ENCODE measurements around the gene PTX4.

The PTX4 gene

DNA sequence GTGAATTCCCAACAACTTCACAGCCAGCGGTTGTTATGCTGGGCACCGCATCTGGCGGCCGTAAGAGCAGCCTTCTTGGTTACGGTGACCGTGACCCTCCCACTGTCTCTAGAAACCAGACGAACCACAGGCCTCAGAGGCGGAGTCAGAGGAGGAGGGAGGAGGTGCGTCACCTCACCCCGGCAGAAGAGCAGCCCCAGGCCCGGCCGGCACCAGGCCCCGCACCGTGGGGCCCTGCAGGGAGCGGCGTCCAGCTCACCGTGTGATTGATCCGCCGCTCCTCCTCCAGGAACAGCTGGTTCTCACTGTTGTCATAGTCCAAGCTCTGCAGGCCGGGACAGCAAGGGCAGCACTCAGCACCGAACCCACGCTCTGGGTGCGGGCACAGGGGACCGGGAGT is 27.6 kb downstream of the PTX4 start:
- no peak for DNase-seq (ENCODE audit: low read depth, low spot score)

DNA sequence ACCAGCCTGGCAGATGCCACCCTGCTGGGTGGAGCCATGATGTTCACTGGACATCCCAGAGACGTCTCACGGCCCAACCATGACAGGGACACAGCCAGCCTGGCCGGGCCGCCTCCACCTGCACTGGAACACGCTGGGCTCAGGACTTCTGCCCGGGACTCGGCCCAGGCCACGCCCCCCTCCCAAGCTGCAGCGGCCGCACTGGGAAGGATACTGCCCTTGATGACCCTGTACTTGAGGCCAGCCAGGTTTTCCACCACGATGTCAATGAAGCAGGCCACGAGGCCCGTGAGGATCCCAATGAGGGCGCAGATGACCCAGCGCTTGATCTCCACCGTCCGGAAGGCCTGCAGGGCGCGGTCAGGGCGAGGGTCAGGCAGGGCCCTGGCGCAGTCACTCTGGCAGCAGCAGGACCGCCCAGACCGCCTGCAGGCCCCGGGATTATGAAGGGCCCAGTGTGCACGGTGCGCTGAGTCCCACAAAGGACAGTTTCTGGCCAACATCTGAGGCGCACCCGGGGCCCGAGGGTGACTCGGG is 28.1 kb downstream of the PTX4 start:
- DNase-seq (ENCODE audit: low read depth, low spot score), result no peak

DNA sequence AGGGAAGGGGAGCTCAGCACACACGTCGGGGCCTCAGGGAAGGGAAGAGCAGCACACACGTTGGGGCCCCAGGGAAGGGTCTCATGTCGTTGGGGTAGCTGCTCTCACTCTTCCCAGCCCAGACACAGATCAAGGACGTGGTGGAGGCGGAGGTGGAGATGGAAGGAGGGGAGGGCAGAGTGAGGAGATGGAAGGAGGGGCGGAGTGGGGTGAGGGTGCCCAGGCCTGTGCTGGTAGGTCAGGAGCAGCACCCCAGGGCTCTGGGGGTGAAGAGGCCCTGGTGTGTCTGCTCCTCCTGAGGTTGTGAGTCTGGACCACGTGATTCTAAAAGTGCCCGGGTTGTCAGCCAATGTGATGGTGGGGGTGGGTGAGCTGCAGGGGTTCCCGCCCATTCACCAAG is 28.8 kb downstream of the PTX4 start:
- DNase-seq (ENCODE audit: low read depth, low spot score), result no peak

DNA sequence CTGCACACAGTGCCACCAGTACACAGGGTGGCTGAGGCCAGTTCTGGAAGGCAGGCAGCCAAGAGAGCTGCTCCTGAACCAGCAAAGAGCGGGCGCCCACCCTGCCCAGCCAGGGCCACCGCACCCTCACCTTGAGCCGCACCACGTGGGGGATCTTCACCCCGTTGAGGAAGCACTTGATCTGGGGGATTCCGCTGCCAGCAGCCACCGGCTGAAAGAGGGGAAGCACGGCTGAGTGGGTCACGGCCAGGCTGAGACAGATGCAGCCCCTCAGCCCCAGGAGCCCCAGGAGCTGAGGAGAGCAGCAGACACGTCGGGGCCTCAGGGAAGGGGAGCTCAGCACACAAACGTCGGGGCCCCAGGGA is 29.8 kb downstream of the PTX4 start:
- DNase-seq (ENCODE audit: low read depth, low spot score), result no peak

DNA sequence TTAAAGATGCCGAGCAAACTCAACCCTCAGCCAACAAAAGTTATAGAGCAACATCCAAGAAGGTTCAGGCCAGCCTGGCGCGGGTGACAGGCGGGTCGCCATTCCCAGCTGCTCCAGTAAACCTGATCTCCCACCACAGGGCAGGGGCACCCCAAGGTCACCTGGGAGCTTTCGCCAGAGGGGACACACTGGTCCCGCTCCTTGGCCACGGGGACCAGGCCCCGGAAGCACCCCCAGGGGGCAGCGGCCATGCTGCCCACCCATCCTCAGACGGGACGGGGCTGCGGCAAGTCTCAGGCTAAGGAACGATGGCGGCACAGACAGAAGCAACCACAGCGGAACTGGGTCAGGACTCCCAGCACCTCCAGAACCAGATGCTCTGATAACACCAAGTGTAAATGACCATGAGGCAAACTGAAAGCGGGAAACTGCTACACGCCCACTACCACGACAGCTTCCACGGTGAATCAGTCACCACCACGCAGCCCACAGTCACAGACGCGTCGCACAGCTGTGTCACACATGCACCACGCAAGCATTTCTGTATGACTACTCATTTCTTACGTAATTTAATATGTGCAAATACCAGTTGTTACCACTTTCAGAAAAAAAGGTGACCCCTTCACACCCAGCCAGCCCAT is 30.3 kb downstream of the PTX4 start:
- DNase-seq (ENCODE audit: low read depth, low spot score), result no peak

DNA sequence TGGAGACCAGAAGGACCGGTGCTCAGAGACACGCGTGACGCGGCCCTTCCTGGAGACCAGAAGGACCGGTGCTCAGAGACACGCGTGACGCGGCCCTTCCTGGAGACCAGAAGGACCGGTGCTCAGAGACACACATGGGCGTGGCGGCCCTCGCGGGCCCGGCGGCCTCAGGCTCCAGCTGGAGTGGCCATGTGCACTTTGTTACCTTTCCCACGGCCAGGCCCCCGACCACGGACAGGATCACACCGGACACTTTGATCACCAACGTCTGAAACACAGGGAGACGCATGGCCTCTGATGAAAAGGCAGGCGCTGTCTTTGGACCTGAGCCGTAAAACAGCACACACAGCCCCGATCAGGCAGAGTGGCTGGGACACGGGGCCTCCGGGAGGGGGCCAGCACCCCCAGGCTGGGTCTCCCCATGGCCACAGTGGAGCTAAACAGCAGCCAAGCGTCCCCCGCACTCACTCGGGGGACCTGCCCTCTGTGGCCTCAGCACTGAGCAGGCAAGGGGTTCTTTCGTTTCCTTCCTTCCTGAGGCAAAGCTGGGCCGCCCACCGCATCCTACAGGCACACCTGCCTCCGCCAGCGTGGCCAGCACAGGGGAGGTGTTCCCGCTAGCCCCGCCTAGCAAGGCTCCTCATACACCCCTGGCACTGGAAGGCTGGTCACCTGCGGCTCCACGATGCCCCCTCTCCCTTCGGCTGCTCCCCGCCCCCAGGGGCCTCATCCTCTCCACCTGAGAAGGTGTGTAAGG is 31.1 kb downstream of the PTX4 start:
- DNase-seq (ENCODE audit: low read depth, low spot score), result no peak

DNA sequence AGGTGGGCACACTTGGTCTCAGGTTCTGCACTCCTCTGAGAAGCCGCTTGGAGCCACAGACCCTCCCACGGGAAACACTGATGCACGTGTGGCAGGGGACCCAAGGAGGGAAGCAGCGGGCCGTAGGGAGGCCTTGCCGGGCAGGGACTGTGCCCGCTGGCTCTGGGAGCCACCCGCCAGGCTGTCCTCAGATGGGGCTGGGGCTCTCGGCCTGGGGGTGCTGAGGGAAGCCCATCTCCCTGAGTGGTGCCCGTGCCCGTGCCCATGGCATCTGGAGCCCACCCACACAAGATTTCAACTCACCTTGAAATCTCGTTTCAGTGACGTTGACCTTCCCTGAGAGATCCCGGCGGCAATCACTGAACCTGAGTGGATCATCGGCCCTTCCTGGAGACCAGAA is 31.8 kb downstream of the PTX4 start:
- DNase-seq (ENCODE audit: low read depth, low spot score), result no peak

DNA sequence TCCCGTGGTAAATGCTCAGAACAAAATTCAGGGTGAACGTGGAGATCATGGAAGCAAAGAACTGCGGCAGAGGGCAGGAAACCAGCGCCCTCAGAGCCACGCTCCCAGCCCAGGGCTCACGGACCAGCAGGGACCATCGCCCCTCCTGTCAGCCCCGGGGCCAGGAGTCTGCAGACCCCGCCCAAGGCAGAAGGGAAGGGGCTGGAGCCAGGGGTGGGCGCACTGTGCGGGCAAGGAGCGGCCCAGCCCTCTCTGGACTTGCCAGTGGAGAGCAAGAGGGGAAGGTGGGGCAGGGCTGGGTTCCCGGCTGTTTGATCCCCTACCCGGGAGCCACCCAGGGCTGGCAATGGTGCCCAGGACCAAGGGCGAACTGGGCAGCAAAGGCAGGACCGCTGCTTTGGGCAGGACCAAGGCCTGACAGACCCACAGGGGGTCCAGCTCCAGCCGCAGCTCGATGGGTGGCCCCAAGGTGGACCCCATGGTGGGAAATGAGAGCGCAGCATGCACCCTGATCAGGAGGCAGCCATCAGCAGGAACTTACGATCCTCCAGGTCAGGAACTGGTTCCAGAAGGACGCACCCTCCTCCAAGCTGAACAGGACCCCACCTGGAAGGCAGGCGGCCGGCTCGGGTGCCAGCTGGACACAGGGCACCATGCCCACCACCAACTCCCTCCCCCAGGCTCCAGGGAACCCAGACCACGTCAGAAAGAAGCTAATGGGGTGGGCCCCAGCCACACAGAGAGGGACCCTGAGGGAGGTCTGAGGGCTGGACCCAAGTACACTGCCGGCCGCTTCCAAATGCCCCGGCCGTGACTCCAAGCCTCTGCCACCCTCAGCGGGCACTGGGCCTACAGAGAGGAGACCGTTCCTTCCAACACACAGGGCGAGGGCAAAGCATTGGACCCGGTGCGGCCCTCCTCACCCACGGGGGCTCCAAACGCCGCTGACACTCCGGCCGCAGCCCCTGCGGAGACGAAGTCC is 33.3 kb downstream of the PTX4 start:
- DNase-seq (ENCODE audit: low read depth, low spot score), result no peak

DNA sequence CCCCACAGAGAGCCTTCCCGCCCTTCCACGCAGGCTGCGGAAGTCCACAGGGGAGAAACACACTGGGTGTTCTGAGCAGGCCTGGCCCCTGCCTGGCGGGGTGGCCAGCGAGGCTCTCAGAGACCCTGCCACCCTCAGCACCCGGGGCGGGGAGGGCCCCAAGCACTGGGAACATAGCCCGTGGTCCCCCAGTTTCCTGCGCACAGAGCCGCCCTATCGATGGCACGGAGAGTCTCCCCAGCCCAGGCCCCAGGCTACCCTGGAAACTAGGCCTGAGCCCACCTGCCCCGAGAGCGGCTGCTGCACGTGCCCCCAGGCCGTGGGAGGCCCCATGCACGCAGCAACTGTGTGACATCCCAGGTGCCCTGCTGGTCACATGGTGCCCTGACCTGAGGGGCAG is 34.2 kb downstream of the PTX4 start:
- no peak for DNase-seq (ENCODE audit: low read depth, low spot score)

DNA sequence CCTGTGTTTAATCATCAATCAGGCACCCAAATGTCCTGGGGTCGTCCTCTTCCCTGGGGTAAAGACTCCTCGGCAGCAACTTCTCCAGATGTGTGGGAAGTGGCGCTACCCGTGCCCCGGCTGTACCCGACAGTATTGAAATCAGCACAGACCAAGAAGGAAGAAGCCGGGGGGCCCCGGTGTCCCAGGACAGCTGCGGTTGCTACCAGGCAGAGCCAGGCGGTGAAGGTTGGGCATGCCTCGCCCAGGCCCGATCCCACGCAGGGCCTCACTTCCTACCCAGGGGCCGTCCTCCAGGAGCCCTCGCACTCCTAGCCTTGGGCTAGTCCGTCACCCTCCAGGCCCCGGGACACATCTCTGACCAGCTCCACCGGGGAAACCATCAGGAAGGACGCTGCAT is 35.4 kb downstream of the PTX4 start:
- DNase-seq (ENCODE audit: low read depth, low spot score), result no peak

DNA sequence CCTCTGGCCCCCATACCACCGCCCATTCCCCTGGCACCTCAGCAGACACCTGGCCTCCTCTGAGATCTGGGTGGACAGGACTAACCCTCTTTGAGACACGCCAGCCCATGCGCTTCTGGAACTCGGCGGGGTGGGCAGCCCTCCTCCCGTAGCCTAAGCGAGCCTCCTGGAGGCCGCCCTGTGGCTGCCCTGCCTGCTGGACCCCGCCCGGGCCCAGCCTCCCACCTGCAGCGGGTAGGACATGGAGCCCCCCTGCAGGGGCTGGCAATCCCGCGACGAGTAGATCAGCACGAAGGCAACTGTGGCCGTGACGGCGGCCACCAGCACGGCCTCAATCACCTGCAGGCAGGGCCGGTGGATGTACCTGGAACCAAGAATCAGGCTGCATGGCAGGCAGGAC is 36.2 kb downstream of the PTX4 start:
- no peak for DNase-seq (ENCODE audit: low read depth, low spot score)

DNA sequence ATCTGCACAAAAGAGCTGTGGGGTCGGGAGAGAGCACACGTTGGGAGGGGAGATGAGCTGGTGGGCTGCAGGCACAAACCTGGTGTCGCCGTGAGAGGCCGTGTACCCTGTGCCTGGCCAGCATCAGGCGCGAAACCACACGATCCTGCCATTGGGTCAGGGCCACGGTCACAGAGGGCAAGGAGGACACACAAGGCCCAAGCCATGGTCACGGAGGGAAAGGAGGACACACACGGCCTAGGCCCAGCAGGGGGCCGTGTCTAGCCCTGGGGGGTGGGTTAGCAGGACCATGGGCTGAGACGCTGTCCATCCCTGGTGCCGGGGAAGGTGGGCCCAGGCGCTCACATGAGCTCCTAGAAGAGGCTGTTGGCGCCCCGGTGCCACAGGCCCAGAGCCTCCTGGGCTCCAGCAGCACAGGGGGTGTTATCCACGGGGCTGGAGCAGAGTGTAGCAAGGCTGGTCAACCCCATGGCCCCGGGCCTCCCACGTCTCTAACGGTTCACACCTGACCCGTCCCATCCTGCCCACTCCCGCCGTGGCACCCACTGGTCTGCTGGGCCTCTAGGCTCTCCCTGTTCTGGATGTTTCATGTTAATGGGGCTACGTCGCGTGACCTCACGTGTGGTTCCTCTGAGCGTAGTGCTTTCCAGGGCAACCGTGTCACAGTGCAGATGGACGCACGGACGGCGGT is 36.9 kb downstream of the PTX4 start:
- no peak for DNase-seq (ENCODE audit: low read depth, low spot score)

DNA sequence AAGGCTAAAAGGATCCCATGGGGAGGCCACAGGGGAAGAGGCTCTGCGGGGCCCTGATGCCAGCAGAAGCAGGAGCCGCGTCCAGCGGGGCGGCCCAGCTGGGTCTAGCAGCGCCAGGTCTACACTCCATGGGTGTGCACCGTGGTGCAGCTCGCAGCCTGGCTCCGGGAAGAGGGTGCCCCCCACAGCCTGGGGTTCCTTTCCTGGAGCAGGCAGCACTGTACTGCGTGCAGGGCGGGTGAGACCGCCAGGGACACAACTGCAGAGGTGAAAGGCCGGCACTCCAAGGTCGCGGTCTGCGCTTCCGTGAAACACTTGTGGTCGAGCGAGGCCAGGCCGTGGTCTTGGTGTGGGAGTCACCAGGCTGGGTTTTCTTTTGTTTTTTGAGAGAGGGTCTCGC is 37.9 kb downstream of the PTX4 start:
- DNase-seq (ENCODE audit: low read depth, low spot score), result no peak

DNA sequence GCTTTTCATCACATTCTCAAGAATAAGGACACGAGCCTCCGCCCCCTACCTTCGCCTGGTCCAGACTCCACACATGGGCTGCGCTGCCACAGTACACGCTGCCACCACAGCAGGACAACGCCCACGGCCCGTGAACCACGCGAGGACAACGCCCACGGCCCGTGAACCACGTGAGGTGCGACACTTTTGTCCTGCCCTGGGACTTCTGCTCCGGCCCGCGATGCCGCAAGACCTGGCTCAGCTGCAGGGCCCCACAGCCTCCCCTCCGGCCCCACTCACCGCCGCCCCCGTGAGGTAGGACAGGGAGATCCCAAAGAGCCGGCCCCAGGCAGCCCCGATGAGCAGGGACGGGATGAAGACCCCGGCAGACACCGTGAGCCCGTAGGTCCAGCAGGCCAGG is 38.5 kb downstream of the PTX4 start:
- DNase-seq (ENCODE audit: low read depth, low spot score), result no peak

DNA sequence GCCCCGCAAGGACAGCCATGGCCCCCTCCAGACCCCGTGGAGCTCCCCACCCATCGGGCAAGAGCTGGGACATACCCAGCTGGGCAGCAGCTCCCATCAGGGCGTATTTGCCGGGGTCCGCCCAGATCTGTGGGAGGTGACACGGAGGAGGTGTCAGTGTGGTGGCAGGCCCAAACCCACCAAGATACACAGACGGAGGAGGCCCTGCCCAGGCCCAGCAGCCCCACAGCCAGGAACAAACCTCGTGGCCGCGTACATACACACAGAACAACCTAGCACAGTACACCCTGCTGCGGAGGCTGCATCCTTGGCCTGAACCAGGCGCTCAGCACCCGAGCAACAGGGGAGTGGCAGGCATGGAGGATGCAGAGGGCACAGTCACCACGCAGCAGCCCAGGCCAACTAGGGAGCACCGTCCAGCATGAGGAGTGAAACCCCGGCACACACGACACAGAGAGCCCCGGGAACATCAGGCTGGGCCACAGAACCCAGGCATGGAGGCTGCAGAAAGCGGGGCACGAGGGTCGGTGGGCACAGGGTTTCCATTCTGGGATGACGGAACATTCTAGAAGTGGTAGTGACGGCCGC is 39.4 kb downstream of the PTX4 start:
- DNase-seq (ENCODE audit: low read depth, low spot score), result no peak

DNA sequence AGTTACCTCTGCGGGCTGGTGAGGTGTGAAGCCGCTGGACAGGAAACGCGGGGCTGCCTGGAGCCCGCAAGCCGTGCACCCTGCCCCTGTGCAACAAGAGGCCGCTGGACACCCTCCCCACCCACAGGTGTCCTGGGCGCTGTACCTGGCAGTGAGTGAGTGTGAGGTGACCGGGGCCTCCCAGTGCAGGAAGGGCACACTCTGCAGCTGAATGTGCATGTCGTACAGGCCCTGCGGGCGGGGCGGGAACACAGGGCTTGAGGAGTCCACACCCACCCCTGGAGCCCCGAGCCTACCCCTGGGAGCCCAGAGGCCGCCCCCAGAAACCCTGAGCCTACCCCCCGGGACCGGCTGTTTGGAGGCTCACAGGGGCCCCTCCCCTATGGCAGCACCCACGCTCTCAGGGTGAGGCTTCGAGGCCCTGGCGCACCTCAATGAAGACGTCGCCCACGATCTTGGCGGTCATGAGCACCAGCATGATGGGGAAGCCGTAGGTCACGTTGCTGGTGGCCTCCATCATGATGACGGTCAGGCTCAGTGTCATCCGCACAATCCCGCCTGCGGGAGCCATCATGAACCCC is 40.1 kb downstream of the PTX4 start:
- DNase-seq (ENCODE audit: low read depth, low spot score), result no peak

DNA sequence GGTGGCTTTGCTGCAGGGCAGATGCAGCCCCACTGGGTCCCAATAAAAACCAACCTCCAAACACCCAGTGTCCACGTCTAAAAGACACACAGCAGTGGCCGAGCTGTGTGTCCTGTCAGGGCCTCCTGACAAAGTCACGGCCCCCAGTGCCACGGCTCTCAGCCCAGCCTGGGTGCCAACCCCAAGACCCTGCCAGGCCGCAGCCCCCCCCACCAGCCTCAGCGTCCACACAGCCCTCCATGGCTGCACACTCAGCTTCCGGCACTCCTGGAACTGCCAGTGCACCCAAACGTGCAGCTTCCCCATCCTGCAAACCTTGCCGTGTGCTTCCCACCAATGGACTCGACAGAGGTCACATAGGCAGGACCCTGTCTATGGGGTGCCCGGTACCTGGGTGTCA is 40.8 kb downstream of the PTX4 start:
- no peak for DNase-seq (ENCODE audit: low read depth, low spot score)

DNA sequence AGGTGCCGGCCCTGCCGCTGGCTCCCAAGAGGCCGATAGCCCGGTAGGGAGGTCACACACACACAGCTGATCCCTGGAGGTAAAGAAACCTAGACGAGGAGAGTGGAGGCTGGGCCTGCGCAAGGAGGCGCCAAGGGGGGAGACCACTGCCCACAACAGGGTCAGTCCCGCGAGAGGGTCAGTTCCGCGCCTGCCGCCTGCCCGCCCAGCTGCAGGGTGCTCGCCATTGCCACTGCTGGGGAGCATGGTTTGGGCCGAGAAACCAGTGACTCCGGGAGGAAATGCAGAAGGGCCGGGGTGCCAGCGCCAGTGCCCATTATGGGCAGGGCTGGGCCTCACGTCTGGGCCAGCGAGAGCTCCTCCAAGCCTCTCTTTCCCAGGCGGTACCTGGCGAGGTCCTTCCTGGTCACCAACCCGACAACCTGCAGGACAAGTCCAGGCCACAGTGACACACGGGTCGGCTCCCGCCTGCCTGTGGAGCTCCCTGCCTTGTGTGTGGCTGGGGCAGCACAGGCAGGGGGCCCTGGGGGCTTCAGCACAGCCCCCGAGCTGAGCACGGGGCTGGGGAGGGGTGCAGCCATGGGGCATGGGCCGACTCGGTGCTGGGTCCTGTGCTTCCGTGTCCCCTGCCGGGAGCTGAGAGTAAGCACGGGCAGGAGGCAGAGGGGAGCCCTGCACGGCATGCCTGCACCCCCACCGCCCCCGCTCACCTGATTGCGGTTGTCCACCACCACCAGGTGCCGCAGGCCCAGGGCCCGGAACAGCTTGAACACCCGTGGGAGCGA is 42.3 kb downstream of the PTX4 start:
- DNase-seq (ENCODE audit: low read depth, low spot score), result no peak

DNA sequence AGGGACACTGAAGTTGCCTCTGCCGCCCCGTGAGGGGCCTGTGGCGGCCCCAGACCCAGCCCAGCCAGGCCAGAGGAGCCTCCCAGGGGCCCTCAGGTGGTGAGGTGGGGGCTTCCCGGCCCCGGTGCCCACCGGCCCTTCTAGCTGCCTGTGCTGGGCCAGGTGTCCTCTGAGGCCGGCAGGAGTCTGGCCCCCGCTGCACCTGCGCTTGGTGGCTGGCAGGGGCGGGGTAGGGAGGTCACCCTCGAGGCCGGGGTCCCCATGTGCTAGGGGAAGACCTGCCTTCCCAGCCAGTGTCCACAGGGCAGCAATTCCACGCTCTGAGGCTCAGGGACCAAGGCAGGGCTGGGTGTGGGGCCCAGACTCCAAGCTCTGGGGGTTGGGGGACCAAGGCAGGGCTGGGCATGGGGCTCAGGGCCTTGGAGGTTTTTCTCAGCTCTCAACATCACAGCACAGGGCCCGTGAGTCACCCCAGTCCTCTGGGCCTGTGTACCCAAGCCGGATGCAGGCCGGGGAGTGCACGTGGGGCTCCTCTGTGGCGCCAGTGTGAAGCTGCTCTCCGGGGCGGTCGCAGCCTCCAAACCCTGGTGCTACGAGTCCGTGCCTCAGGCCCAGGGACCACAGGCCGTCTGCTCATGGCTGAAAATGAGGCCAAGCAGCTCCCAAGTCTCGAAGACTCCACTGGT is 43.1 kb downstream of the PTX4 start:
- DNase-seq (ENCODE audit: low read depth, low spot score), result no peak

All from iPS DF 19.7 (cell line).